Endothelial cell (in vitro differentiated cells): Measurements from ENCODE around the gene SCD. TPM values are rescaled to one million over a fixed set of nuclear protein-coding genes. Genes with fewer than 3 reads are reported as not detected.
A peak's percentile ranks its signal among the peaks of the same experiment; 100 is the strongest.

ENCODE experiments used
- DNase-seq: peaks from one replicate; pipeline ENCODE4 v3.0.0; 2021; ENCODE audit warnings: low spot score
- H3K27ac Mint-ChIP-seq: one replicate; pipeline ENCODE4 v1.8.0; 2021; ENCODE audit warnings: mixed read lengths, inconsistent platforms; ENCODE audit not compliant: unreplicated experiment
- H3K27me3 Mint-ChIP-seq: one replicate; pipeline ENCODE4 v1.8.0; 2021; ENCODE audit warnings: mild to moderate bottlenecking, moderate library complexity, mixed read lengths, inconsistent platforms; ENCODE audit not compliant: unreplicated experiment
- H3K36me3 Mint-ChIP-seq: one replicate; pipeline ENCODE4 v1.8.0; 2021; ENCODE audit warnings: mild to moderate bottlenecking, low read depth, mixed read lengths, inconsistent platforms; ENCODE audit not compliant: unreplicated experiment
- H3K4me1 Mint-ChIP-seq: one replicate; pipeline ENCODE4 v1.8.0; 2021; ENCODE audit warnings: mild to moderate bottlenecking, mixed read lengths, inconsistent platforms; ENCODE audit not compliant: unreplicated experiment
- H3K4me3 Mint-ChIP-seq: one replicate; pipeline ENCODE4 v1.8.0; 2021; ENCODE audit warnings: mild to moderate bottlenecking, mixed read lengths, inconsistent platforms; ENCODE audit not compliant: unreplicated experiment
- H3K9me3 Mint-ChIP-seq: one replicate; pipeline ENCODE4 v1.8.0; 2021; ENCODE audit warnings: mixed read lengths, inconsistent platforms; ENCODE audit not compliant: unreplicated experiment
- total RNA-seq: library from RNA; stranded (reverse); fragmentation: NEBNext Ultra II Directional; extraction: Animal tissue kit (Norgen Biotek cat#: 25700); gene quantifications from one replicate; pipeline ENCODE4 v1.2.1, GENCODE V29; 2021; ENCODE audit not compliant: unreplicated experiment
- TF ChIP-seq, protein P1 (sequence below): fragments of 200-600 bp; sonication (generic); IDR thresholded peaks from one replicate; pipeline ENCODE4 v1.5.0; 2021; ENCODE audit warnings: antibody characterized with exemption; ENCODE audit not compliant: unreplicated experiment

SCD gene
- total RNA-seq, 1 donor from 2014 or later, result 627 TPM

DNA sequence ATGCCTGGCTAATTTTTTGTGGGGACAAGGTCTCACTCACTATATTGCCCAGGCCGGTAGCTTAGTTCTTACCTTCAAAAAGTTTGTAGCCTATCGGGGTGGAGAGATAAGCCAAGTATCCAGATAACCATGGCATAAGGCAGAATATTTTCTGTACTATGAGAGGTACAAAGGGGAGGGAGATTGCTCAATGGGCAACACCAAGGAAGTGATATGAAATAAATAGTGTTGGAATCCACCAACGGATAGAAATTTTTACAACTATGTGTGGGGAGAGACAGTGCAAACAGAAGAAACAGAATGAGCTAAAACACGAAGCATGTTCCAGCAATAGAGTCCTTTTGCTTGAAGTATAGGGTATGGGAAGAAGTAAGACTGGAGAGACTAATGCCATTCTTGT, 8.1 kb downstream of the SCD start:
- Mint-ChIP-seq H3K4me3 (peak overlapping the region; percentile 79), H3K4me1 (peaks cover 82% of the 10 kb centered on the region), H3K9me3 (no peaks in the 10 kb centered on the region), H3K36me3 (peaks cover 77% of the 10 kb centered on the region), H3K27ac (peak overlapping the region; percentile 16), H3K27me3 (peaks cover 4% of the 10 kb centered on the region)
- TF ChIP-seq, protein P1, sequence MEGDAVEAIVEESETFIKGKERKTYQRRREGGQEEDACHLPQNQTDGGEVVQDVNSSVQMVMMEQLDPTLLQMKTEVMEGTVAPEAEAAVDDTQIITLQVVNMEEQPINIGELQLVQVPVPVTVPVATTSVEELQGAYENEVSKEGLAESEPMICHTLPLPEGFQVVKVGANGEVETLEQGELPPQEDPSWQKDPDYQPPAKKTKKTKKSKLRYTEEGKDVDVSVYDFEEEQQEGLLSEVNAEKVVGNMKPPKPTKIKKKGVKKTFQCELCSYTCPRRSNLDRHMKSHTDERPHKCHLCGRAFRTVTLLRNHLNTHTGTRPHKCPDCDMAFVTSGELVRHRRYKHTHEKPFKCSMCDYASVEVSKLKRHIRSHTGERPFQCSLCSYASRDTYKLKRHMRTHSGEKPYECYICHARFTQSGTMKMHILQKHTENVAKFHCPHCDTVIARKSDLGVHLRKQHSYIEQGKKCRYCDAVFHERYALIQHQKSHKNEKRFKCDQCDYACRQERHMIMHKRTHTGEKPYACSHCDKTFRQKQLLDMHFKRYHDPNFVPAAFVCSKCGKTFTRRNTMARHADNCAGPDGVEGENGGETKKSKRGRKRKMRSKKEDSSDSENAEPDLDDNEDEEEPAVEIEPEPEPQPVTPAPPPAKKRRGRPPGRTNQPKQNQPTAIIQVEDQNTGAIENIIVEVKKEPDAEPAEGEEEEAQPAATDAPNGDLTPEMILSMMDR, result no peak
- no peak for DNase-seq

DNA sequence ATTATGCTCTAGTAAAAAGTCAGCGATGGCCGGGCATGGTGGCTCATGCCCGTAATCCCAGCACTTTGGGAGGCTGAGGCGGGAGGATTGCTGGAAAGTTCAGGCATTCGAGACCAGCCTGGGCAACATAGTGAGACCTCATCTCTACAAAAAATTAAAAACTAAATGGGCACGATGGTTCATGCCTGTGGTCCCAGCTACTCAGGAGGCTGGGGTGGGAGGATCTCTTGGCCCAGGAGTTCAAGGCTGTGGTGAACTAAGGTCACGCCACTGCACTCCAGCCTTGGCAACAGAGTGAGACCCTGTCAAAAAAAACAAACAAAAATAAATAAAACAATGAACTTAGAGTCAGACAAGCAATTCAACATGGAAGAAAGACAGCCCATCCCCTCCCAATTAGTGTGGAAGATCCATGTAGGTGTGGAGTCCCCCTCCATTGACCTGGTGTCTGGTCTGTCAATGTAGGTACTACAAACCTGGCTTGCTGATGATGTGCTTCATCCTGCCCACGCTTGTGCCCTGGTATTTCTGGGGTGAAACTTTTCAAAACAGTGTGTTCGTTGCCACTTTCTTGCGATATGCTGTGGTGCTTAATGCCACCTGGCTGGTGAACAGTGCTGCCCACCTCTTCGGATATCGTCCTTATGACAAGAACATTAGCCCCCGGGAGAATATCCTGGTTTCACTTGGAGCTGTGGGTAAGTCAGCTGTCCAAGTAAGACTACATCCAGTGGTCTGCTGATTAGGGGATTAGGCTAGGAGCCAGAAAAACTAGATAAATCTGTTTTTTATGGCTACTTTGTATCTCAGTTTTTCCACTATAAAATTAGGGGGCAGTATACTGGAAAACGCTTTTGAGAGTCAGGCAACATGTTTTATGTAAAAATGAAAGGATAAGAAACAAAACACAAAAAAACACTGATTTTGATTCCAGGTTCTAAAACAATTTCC, 9.3 kb downstream of the SCD start:
- Mint-ChIP-seq H3K27me3 (peaks cover 4% of the 10 kb centered on the region), H3K27ac (peak overlapping the region; percentile 21), H3K4me1 (peaks cover 81% of the 10 kb centered on the region), H3K9me3 (no peaks in the 10 kb centered on the region), H3K4me3 (peak overlapping the region; percentile 79), H3K36me3 (peaks cover 80% of the 10 kb centered on the region)
- no peak for DNase-seq
- TF ChIP-seq, protein P1, result no peak

DNA sequence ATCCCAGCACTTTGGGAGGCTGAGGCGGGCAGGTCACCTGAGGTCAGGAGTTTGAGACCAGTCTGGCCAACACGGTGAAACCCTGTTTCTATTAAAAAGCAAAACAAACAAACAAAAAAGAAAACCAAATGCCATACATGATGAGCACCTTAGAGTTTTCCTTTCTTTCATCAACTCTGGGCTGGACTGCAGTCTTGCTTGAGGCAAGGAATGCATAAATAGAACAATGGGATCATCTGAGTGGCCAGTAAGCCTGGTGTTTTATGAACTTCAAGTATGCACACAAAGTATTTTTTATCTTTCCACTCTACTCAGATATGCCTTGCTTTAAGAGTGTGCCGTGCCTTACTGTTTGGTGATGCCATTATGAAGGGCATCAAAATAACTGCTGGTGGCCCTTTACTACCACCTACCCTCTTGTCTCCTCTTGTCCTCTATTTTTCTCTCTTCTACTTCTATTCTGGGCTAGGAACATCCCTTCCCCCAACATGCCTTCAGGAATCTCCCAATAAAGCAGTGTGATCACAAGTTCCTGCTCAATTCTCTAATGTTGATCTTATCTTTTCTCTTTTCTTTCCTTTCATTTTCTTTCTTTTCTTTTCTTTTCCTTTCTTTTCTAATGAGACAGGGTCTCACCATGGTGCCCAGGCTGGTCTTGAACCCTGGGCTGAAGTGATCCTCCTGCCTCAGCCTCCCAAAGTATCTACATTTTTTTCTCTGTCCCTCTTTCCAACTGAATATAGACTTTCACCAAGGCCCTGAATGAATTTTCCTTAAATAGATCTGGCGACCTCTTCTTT, 10.2 kb downstream of the SCD start:
- H3K36me3 Mint-ChIP-seq, result peaks cover 82% of the 10 kb centered on the region
- H3K4me1 Mint-ChIP-seq, result peaks cover 80% of the 10 kb centered on the region
- peak overlapping the region; percentile 66 for H3K4me3 Mint-ChIP-seq
- H3K27ac Mint-ChIP-seq, result peak overlapping the region; percentile 81
- no peaks in the 10 kb centered on the region for H3K9me3 Mint-ChIP-seq
- H3K27me3 Mint-ChIP-seq, result peaks cover 4% of the 10 kb centered on the region
- TF ChIP-seq, protein P1, result no peak
- DNase-seq, result no peak

DNA sequence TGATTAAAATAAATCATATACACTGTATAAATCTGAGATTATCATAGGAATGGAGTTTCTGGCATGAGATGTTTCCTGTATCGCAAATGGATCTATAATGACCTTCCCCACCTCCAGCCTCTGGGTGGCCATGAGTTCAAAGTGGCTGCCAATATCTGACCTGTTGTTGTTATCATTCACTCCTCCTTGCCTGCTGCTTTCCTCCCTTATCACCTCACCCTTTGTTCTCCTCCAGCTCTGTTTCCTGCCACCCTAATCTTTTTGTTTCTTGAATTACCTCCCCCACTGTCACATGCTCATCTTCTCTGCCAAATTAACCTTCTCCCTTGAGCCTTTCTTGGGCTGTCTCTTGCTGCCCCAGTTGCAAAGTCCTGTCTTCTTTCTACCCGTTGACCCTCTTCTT, 12.0 kb downstream of the SCD start:
- H3K4me3 Mint-ChIP-seq, result peak overlapping the region; percentile 68
- peaks cover 82% of the 10 kb centered on the region for H3K4me1 Mint-ChIP-seq
- peaks cover 7% of the 10 kb centered on the region for H3K27me3 Mint-ChIP-seq
- H3K9me3 Mint-ChIP-seq, result no peaks in the 10 kb centered on the region
- peak overlapping the region; percentile 81 for H3K27ac Mint-ChIP-seq
- peaks cover 82% of the 10 kb centered on the region for H3K36me3 Mint-ChIP-seq
- no peak for DNase-seq
- TF ChIP-seq, protein P1, result no peak
